Natural killer cell (primary cell): ENCODE results near the gene AADACL4. TPM values are rescaled to one million over a fixed set of nuclear protein-coding genes. Genes with fewer than 3 reads are reported as not detected.

Experiments
- ATAC-seq, 3 donors: fragments of 150-1000 bp in 2 of 3; fragments of 200-7000 bp in 1 of 3; cut with Tn5 transposase; 1 replicate in 1 of 3; 2 replicates in 2 of 3; pipeline ENCODE4 v1.10.0; 2021; ENCODE audit warnings: mild to moderate bottlenecking in 2 of 3, moderate library complexity in 2 of 3
- DNase-seq, 2 donors: peaks; one replicate each; pipeline versions ENCODE4 v3.0.0 to v3.0.0-alpha.2; 2013 to 2021; ENCODE audit warnings: mixed read lengths in 1 of 2
- H3K27ac ChIP-seq: one replicate; pipeline ENCODE4 v1.5.1; 2013; ENCODE audit warnings: mild to moderate bottlenecking, low read length
- H3K27me3 ChIP-seq: one replicate; pipeline ENCODE4 v1.6.1; 2013; ENCODE audit warnings: low read length; ENCODE audit not compliant: control insufficient read depth, insufficient read depth
- H3K36me3 ChIP-seq: one replicate; pipeline ENCODE4 v1.6.1; 2013; ENCODE audit warnings: low read length; ENCODE audit not compliant: control insufficient read depth, insufficient read depth
- H3K4me1 ChIP-seq: one replicate; pipeline ENCODE4 v1.6.1; 2013; ENCODE audit warnings: low read length; ENCODE audit not compliant: control insufficient read depth, insufficient read depth
- H3K4me3 ChIP-seq: one replicate; pipeline ENCODE4 v1.5.1; 2013; ENCODE audit warnings: low read length
- H3K9me3 ChIP-seq: one replicate; pipeline ENCODE4 v1.6.1; 2013; ENCODE audit warnings: low read length; ENCODE audit not compliant: control insufficient read depth, insufficient read depth
- H3K27ac Mint-ChIP-seq, 2 donors: one replicate each; pipeline ENCODE4 v1.8.0; 2022; ENCODE audit warnings: mild to moderate bottlenecking in 2 of 2, mixed read lengths in 2 of 2, moderate library complexity in 1 of 2
- H3K27me3 Mint-ChIP-seq, 2 donors: one replicate each; pipeline ENCODE4 v1.8.0; 2022; ENCODE audit warnings: low read depth in 2 of 2, mixed read lengths in 2 of 2
- H3K36me3 Mint-ChIP-seq: one replicate; pipeline ENCODE4 v1.8.0; 2022; ENCODE audit warnings: mixed read lengths
- H3K4me1 Mint-ChIP-seq, 2 donors: one replicate each; pipeline ENCODE4 v1.8.0; 2022; ENCODE audit warnings: mixed read lengths in 2 of 2
- H3K4me3 Mint-ChIP-seq: one replicate; pipeline ENCODE4 v1.8.0; 2022; ENCODE audit warnings: mild to moderate bottlenecking, moderate library complexity, mixed read lengths
- H3K9me3 Mint-ChIP-seq, 2 donors: one replicate each; pipeline ENCODE4 v1.8.0; 2022; ENCODE audit warnings: mixed read lengths in 2 of 2
- CTCF ChIP-seq: fragments of 200-600 bp; IDR thresholded peaks from one replicate; pipeline ENCODE4 v1.8.0; 2022; ENCODE audit warnings: antibody characterized with exemption
- WGBS: methylation state at CpG from one replicate; pipeline ENCODE4 v1.1.7; 2013; ENCODE audit warnings: missing lambda C conversion rate; ENCODE audit not compliant: insufficient coverage; 5-methylcytosine and 5-hydroxymethylcytosine counted together
- intact Hi-C: fragments of 100-400 bp; cut with micrococcal nuclease; formaldehyde crosslinking; loops from one replicate; pipeline ENCODE4 v1.14.2; 2022
- total RNA-seq, 4 donors: library from RNA; stranded (reverse); fragments of 120-200 nt in 1 of 4; gene quantifications; one replicate each; pipeline versions ENCODE4 v1.2.3 to v1.2.4, GENCODE V29; 2013 to 2022

Gene AADACL4
- total RNA-seq, 3 donors from 2014 or later (not counting 1 experiment from before 2014, with no cell fraction given), result not detected

DNA sequence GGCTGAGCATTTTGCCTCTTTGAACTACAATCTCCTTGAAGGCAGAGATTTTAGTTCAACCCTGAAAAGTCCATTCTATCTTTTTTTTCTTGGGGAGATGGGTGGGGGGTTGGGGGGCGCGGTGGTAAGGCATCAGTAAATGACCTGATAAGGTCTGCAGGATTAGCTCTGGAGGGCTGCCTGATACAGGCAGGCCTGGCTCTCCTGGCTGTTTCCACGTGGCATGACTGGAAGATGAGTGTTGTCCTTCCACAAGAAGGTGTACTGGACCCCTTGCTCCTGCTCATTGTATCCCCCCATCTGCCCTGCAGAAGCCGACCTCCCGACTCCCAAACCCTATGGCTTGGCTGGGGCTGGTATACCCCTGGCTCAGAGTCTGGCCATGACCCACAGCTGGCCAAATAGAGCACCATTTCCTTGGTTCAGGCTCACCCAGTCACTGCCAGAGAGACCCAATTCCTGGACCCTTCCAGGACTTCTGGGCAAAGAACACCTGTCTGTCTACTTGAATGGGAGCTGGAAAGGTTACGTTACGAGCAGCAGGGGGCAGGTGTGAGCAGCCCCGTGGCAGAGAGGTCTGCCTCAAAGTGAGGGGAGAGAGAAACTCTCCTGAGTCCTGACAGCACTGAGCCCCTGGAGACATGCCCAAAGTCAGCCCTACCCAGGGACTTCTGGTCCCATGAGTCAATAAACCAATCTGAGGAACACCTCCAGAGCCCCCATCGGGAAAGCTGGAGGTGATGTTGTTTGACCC lies 42.8 kb upstream of the AADACL4 start:
- H3K36me3 ChIP-seq, result peaks cover 3% of the 10 kb centered on the region
- Mint-ChIP-seq H3K4me1 (peaks cover 64 to 85% of the 10 kb centered on the region in 2 donors), H3K36me3 (no peaks in the 10 kb centered on the region), H3K9me3 (no peaks in the 10 kb centered on the region), H3K27me3 (no peaks in the 10 kb centered on the region), H3K4me3 (no peak overlapping the region), H3K27ac (peak overlapping the region; percentile 90 to 95)
- DNase-seq, result peak; percentile 59 to 83
- 67% methylated on average over 9 of the region's 9 CpGs for WGBS
- intact Hi-C loops, result loop anchor here (1.0 to 5.0 kb wide), 2 partner anchors 17 to 129 kb away; partner anchors contain the start of gene DHRS3
- no peaks in the 10 kb centered on the region for H3K27me3 ChIP-seq
- TF ChIP-seq CTCF, result peak; percentile 69
- H3K4me1 ChIP-seq, result peaks cover 65% of the 10 kb centered on the region
- no peak overlapping the region for H3K4me3 ChIP-seq
- H3K27ac ChIP-seq, result no peak overlapping the region
- H3K9me3 ChIP-seq, result no peaks in the 10 kb centered on the region
- peak; percentile 27 to 30 (median 30) for ATAC-seq

- 77% methylated on average over 13 of the region's 13 CpGs for WGBS
- intact Hi-C loops, result loop anchor here (1.0 to 5.0 kb wide), 2 partner anchors 16 to 130 kb away; partner anchors contain the start of gene DHRS3
Measured at GRCh38 chr1:12601700-12602658, 41.9 kb upstream of the AADACL4 start.

GRCh38 chr1:12602659-12603024 lies 41.2 kb upstream of the AADACL4 start:
- Mint-ChIP-seq H3K36me3 (no peaks in the 10 kb centered on the region), H3K4me3 (peak overlapping the region; percentile 58), H3K9me3 (no peaks in the 10 kb centered on the region), H3K27ac (peak overlapping the region; percentile 90 to 95), H3K27me3 (no peaks in the 10 kb centered on the region), H3K4me1 (peaks cover 68 to 79% of the 10 kb centered on the region in 2 donors)
- no peak for DNase-seq
- ATAC-seq, result no peak
- TF ChIP-seq CTCF, result no peak
- Histone ChIP-seq H3K4me3 (no peak overlapping the region), H3K27me3 (no peaks in the 10 kb centered on the region), H3K36me3 (peaks cover 3% of the 10 kb centered on the region), H3K4me1 (peaks cover 54% of the 10 kb centered on the region), H3K9me3 (no peaks in the 10 kb centered on the region), H3K27ac (peak overlapping the region; percentile 60)
- WGBS, result 97% methylated on average over 5 of the region's 6 CpGs
- intact Hi-C loops, result loop anchor here (5.0 kb wide), 1 partner anchor 130 kb away; no protein-coding TSS in a partner anchor

More at GRCh38 chr1:12601700-12602658, 41.9 kb upstream of the AADACL4 start:
- no peaks in the 10 kb centered on the region for H3K27me3 ChIP-seq
- H3K27me3 Mint-ChIP-seq, result no peaks in the 10 kb centered on the region
- no peaks in the 10 kb centered on the region for H3K36me3 Mint-ChIP-seq
- no peaks in the 10 kb centered on the region for H3K9me3 Mint-ChIP-seq
- TF ChIP-seq CTCF, result no peak
- H3K4me3 Mint-ChIP-seq, result peak overlapping the region; percentile 42
- peaks cover 57% of the 10 kb centered on the region for H3K4me1 ChIP-seq
- ATAC-seq (peak in 1 of 3 donors; percentile 8), DNase-seq (no peak)
- H3K36me3 ChIP-seq, result peaks cover 3% of the 10 kb centered on the region
- no peaks in the 10 kb centered on the region for H3K9me3 ChIP-seq
- peak overlapping the region; percentile 90 to 95 for H3K27ac Mint-ChIP-seq
- no peak overlapping the region for H3K4me3 ChIP-seq
- H3K4me1 Mint-ChIP-seq, result peaks cover 67 to 79% of the 10 kb centered on the region in 2 donors
- H3K27ac ChIP-seq, result no peak overlapping the region
